Progenitor cell of endocrine pancreas (in vitro differentiated cells): ENCODE data around the gene SPINK2. TPM values are rescaled to one million over a fixed set of nuclear protein-coding genes. Genes with fewer than 3 reads are reported as not detected.

ENCODE experiments used
- DNase-seq: peaks from one replicate; pipeline ENCODE4 v3.0.0; 2021; ENCODE audit warnings: low spot score; ENCODE audit not compliant: unreplicated experiment
- H3K27ac Mint-ChIP-seq: 2 replicates; pipeline ENCODE4 v1.8.0; 2021; ENCODE audit warnings: mild to moderate bottlenecking, moderate library complexity, mixed read lengths
- H3K27me3 Mint-ChIP-seq: 2 replicates; pipeline ENCODE4 v1.8.0; 2021; ENCODE audit warnings: mixed read lengths
- H3K36me3 Mint-ChIP-seq: 2 replicates; pipeline ENCODE4 v1.8.0; 2022; ENCODE audit warnings: mixed read lengths; ENCODE audit not compliant: insufficient read depth
- H3K4me1 Mint-ChIP-seq: 2 replicates; pipeline ENCODE4 v1.8.0; 2021; ENCODE audit warnings: low read depth, mixed read lengths
- H3K4me3 Mint-ChIP-seq: 2 replicates; pipeline ENCODE4 v1.8.0; 2021; ENCODE audit warnings: low read depth, mild to moderate bottlenecking, moderate library complexity, mixed read lengths
- H3K9me3 Mint-ChIP-seq: 2 replicates; pipeline ENCODE4 v1.8.0; 2021; ENCODE audit warnings: low read depth, mixed read lengths
- CTCF ChIP-seq: fragments of 200-600 bp; sonication (generic); IDR thresholded peaks from one replicate; pipeline ENCODE4 v1.5.0; 2021; ENCODE audit warnings: antibody characterized with exemption, mild to moderate bottlenecking; ENCODE audit not compliant: unreplicated experiment
- total RNA-seq: library from RNA; stranded (reverse); gene quantifications from 2 replicates; pipeline ENCODE4 v1.2.1, GENCODE V29; 2021

The SPINK2 gene
- total RNA-seq, 1 donor from 2014 or later, result not detected

- Mint-ChIP-seq H3K36me3 (no peaks in the 10 kb centered on the region), H3K4me1 (no peaks in the 10 kb centered on the region), H3K4me3 (no peak overlapping the region), H3K27me3 (peaks cover 44% of the 10 kb centered on the region), H3K9me3 (no peaks in the 10 kb centered on the region), H3K27ac (no peak overlapping the region)
- no peak for TF ChIP-seq CTCF
- DNase-seq, result no peak
Measured at GRCh38 chr4:56817840-56818491, 3.5 kb downstream of the SPINK2 start.

GRCh38 chr4:56806666-56807065, 14.8 kb downstream of the SPINK2 start:
- Mint-ChIP-seq H3K4me1 (no peaks in the 10 kb centered on the region), H3K36me3 (no peaks in the 10 kb centered on the region), H3K27ac (no peak overlapping the region), H3K4me3 (no peak overlapping the region), H3K27me3 (no peaks in the 10 kb centered on the region), H3K9me3 (no peaks in the 10 kb centered on the region)
- no peak for DNase-seq
- no peak for TF ChIP-seq CTCF

GRCh38 chr4:56804551-56804950, 16.9 kb downstream of the SPINK2 start:
- TF ChIP-seq CTCF, result no peak
- H3K27me3 Mint-ChIP-seq, result peaks cover 4% of the 10 kb centered on the region
- no peaks in the 10 kb centered on the region for H3K9me3 Mint-ChIP-seq
- H3K36me3 Mint-ChIP-seq, result no peaks in the 10 kb centered on the region
- no peak overlapping the region for H3K27ac Mint-ChIP-seq
- no peaks in the 10 kb centered on the region for H3K4me1 Mint-ChIP-seq
- H3K4me3 Mint-ChIP-seq, result no peak overlapping the region
- DNase-seq, result no peak

GRCh38 chr4:56803471-56803870, 18.0 kb downstream of the SPINK2 start:
- H3K36me3 Mint-ChIP-seq, result no peaks in the 10 kb centered on the region
- H3K9me3 Mint-ChIP-seq, result no peaks in the 10 kb centered on the region
- DNase-seq, result no peak
- TF ChIP-seq CTCF, result no peak
- no peaks in the 10 kb centered on the region for H3K4me1 Mint-ChIP-seq
- no peak overlapping the region for H3K4me3 Mint-ChIP-seq
- H3K27ac Mint-ChIP-seq, result no peak overlapping the region
- peaks cover 8% of the 10 kb centered on the region for H3K27me3 Mint-ChIP-seq

GRCh38 chr4:56799824-56800756, 21.4 kb downstream of the SPINK2 start:
- peak overlapping the region; percentile 74 for H3K4me3 Mint-ChIP-seq
- H3K4me1 Mint-ChIP-seq, result no peaks in the 10 kb centered on the region

More at GRCh38 chr4:56799824-56800756, 21.4 kb downstream of the SPINK2 start:
- TF ChIP-seq CTCF, result peak; percentile 95
- no peaks in the 10 kb centered on the region for H3K36me3 Mint-ChIP-seq
- peaks cover 8% of the 10 kb centered on the region for H3K27me3 Mint-ChIP-seq
- no peaks in the 10 kb centered on the region for H3K9me3 Mint-ChIP-seq
- peak overlapping the region; percentile 17 for H3K27ac Mint-ChIP-seq
- DNase-seq, result peak; percentile 70
